Body of pancreas (tissue), 4 donors: ENCODE data around the gene PAX8.

Source experiments
- CTCF ChIP-seq, 7 experiments: fragments of 450-650 bp in 4 of 7; fragments of 200-600 bp in 3 of 7; sonication (generic) in 3 of 7; IDR thresholded peaks; one replicate each; pipeline ENCODE4 v1.5.1; 2016 to 2019; ENCODE audit warnings: antibody characterized with exemption in 7 of 7
- POLR2A ChIP-seq, 3 donors: fragments of 450-650 bp; IDR thresholded peaks; one replicate each; pipeline ENCODE4 v1.6.1; 2016; ENCODE audit warnings: antibody characterized with exemption in 3 of 3, mild to moderate bottlenecking in 2 of 3

- TF ChIP-seq CTCF (IDR thresholded peaks at IDR 0.05) = no peak
- no peak for TF ChIP-seq POLR2A (IDR thresholded peaks at IDR 0.05)
These were observed 25.3 kb downstream of the PAX8 start for GRCh38 chr2:113253453-113253852.
